ENCODE measurements around the gene DOCK3. TPM values are rescaled to one million over a fixed set of nuclear protein-coding genes. Genes with fewer than 3 reads are reported as not detected.

DOCK3 gene
- total and polyA plus RNA-seq, 4 donors = 0.01 to 0.08 (median 0.06) TPM; not detected in 1

DNA sequence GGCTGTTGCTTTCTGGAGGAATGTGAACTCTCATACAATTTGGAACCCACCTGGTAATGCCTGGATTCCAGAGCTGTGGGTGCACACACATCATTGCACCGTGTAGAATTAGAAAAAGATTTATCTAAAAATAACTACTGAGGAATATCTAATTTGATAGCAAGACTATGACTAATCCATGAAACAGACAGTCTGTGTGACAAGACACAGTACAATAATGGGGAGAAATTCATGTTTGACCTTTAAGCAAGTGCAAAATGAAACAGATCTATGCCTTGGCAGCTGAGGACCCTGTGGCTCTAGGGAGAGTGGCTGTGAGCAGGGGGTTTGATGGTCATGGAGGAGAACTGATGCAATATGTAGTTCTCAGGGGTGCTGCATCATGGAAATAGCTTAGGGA is 7.9 kb upstream of the DOCK3 start:
- no peak for DNase-seq (ENCODE audit: low spot score)
- H3K27ac ChIP-seq (ENCODE audit: low read depth in 1 of 2, low read length in 2 of 2) = no peak overlapping the region
- no peaks in the 10 kb centered on the region for H3K9me3 ChIP-seq (ENCODE audit: control insufficient read depth in 4 of 4, low read length in 3 of 4)
- no peaks in the 10 kb centered on the region for H3K27me3 ChIP-seq (ENCODE audit: control insufficient read depth in 4 of 4, insufficient read depth in 4 of 4, low read length in 3 of 4)
- H3K9ac ChIP-seq (ENCODE audit: low read depth in 1 of 2, low read length in 2 of 2) = no peak overlapping the region
- 51% methylated on average over 1 of the region's 1 CpG for WGBS
- H3K4me1 ChIP-seq (ENCODE audit: control insufficient read depth in 4 of 4, insufficient read depth in 4 of 4, low read length in 3 of 4) = peaks cover 0 to 3% (median 2%) of the 10 kb centered on the region in 4 donors
- H3K4me3 ChIP-seq (ENCODE audit: low read depth in 1 of 3, low read length in 3 of 3) = no peak overlapping the region
- H3K36me3 ChIP-seq (ENCODE audit: control insufficient read depth in 4 of 4, insufficient read depth in 3 of 4, low read depth in 1 of 4, low read length in 3 of 4) = no peaks in the 10 kb centered on the region
- TF ChIP-seq RXRA (IDR thresholded peaks at IDR 0.05) (no peak), HNF4A (conservative IDR thresholded peaks at IDR 0.05) (no peak), NR2F2 (IDR thresholded peaks at IDR 0.05) (no peak), EGR1 (IDR thresholded peaks at IDR 0.05; ENCODE audit: low read depth in 2 of 2) (no peak), TAF1 (conservative IDR thresholded peaks at IDR 0.05) (no peak), REST (IDR thresholded peaks at IDR 0.05) (no peak), FOXA2 (IDR thresholded peaks at IDR 0.05) (no peak), YY1 (IDR thresholded peaks at IDR 0.05) (no peak), CTCF (IDR thresholded peaks at IDR 0.05; ENCODE audit: low read depth, low read length, missing input control) (no peak), FOXA1 (IDR thresholded peaks at IDR 0.05) (no peak), GABPA (IDR thresholded peaks at IDR 0.05 in 1 of 2, conservative IDR thresholded peaks at IDR 0.05 in 1 of 2) (no peak), HNF4G (IDR thresholded peaks at IDR 0.05) (no peak), RAD21 (IDR thresholded peaks at IDR 0.05) (no peak), SP1 (IDR thresholded peaks at IDR 0.05) (no peak)
- TF ChIP-seq, protein P1, sequence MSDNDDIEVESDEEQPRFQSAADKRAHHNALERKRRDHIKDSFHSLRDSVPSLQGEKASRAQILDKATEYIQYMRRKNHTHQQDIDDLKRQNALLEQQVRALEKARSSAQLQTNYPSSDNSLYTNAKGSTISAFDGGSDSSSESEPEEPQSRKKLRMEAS (IDR thresholded peaks at IDR 0.05) = no peak
- TF ChIP-seq, protein P2, sequence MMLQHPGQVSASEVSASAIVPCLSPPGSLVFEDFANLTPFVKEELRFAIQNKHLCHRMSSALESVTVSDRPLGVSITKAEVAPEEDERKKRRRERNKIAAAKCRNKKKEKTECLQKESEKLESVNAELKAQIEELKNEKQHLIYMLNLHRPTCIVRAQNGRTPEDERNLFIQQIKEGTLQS (IDR thresholded peaks at IDR 0.05) = no peak
- TF ChIP-seq, protein P3, sequence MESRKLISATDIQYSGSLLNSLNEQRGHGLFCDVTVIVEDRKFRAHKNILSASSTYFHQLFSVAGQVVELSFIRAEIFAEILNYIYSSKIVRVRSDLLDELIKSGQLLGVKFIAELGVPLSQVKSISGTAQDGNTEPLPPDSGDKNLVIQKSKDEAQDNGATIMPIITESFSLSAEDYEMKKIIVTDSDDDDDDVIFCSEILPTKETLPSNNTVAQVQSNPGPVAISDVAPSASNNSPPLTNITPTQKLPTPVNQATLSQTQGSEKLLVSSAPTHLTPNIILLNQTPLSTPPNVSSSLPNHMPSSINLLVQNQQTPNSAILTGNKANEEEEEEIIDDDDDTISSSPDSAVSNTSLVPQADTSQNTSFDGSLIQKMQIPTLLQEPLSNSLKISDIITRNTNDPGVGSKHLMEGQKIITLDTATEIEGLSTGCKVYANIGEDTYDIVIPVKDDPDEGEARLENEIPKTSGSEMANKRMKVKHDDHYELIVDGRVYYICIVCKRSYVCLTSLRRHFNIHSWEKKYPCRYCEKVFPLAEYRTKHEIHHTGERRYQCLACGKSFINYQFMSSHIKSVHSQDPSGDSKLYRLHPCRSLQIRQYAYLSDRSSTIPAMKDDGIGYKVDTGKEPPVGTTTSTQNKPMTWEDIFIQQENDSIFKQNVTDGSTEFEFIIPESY (IDR thresholded peaks at IDR 0.05) = no peak

All from liver (tissue), 9 donors.